Measurements from ENCODE around the gene PTPRT.

The PTPRT gene

DNA sequence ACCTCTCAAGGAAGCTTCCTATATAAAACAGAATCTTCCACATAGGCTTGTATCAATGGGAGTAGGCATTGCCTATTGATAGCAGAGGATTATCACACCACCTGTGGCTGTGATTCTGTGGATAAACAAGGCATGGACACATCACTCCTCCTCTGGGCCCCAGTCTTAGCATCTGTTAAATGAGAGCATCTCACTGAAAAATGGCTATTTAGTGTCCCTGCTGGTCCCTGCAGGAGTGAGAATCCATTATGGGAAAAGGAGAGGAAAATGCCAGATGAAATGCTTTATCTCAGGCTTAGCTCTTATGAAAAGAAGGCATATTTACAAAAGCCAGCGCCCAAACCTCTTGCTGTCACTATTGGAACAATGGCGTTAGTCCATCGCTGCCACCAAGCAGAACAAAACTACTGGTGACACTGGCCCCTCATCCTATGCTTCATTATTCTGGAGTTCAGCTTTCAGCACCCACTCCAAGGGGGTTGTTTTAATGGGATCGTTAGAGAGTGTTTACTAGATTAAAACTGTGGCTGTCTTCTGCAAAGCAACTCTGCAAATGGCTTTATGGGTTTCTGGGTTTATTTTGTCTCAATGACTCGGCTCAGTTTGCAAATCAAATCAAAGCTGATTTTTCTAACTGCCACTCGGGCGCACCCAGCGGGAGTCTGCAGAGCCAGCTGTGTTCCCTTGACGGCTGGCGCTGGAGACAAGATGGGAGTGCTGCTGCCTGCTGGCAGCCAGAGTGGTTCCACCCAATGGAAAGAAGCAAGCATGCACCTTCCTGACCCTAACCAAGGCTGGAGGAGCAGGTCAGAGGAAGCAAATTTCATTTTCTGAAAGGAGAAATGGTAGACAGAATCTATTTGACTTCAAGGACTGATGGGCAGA, 912.7 kb downstream of the PTPRT start:
- ChIA-PET POLR2A (no interaction called here), CTCF (no interaction called here)
- H3K4me3 ChIP-seq (ENCODE audit: low read depth, low read length) = no peak overlapping the region
- H3K27ac ChIP-seq (ENCODE audit: extremely low read depth, low read depth, low read length) = no peak overlapping the region
- no peaks in the 10 kb centered on the region for H3K4me1 ChIP-seq (ENCODE audit: control insufficient read depth, insufficient read depth, low read length)
- no peaks in the 10 kb centered on the region for H3K9me3 ChIP-seq (ENCODE audit: control insufficient read depth, insufficient read depth, low read depth, low read length)
- no peaks in the 10 kb centered on the region for H3K36me3 ChIP-seq (ENCODE audit: control insufficient read depth in 2 of 2, insufficient read depth in 1 of 2, low read length in 2 of 2)
- TF ChIP-seq ZBTB26 (tag by site-specific recombination; optimal IDR thresholded peaks at IDR 0.05) = no peak
- TF ChIP-seq ZNF146 (tag by site-specific recombination; IDR thresholded peaks at IDR 0.05) = no peak
- no peak for TF ChIP-seq KLF9 (tag by site-specific recombination; IDR thresholded peaks at IDR 0.05; ENCODE audit: low read depth)
- no peak for TF ChIP-seq ZNF24 (tag by site-specific recombination; IDR thresholded peaks at IDR 0.05)
- TF ChIP-seq ZNF513 (tag by site-specific recombination; IDR thresholded peaks at IDR 0.05) = no peak
- no peak for TF ChIP-seq ZNF580 (tag by site-specific recombination; IDR thresholded peaks at IDR 0.05)
- no peak for TF ChIP-seq ZNF155 (tag by site-specific recombination; IDR thresholded peaks at IDR 0.05)
- no peak for TF ChIP-seq HOXA7 (CRISPR knock-in tag; IDR thresholded peaks at IDR 0.05; ENCODE audit: borderline replicate concordance)
- no peak for TF ChIP-seq ZNF521 (tag by site-specific recombination; IDR thresholded peaks at IDR 0.05)

GRCh38 chr20:42274986-42275385, 914.7 kb downstream of the PTPRT start:
- H3K36me3 ChIP-seq (ENCODE audit: control insufficient read depth in 2 of 2, insufficient read depth in 1 of 2, low read length in 2 of 2) = no peaks in the 10 kb centered on the region
- no peaks in the 10 kb centered on the region for H3K9me3 ChIP-seq (ENCODE audit: control insufficient read depth, insufficient read depth, low read depth, low read length)
- H3K4me1 ChIP-seq (ENCODE audit: control insufficient read depth, insufficient read depth, low read length) = no peaks in the 10 kb centered on the region
- TF ChIP-seq YY1 (tag by site-specific recombination; IDR thresholded peaks at IDR 0.05) = no peak
- no peak for TF ChIP-seq ZNF350 (tag by site-specific recombination; IDR thresholded peaks at IDR 0.05)
- no peak for TF ChIP-seq ZNF701 (tag by site-specific recombination; IDR thresholded peaks at IDR 0.05)
- TF ChIP-seq SETDB1 (IDR thresholded peaks at IDR 0.05; ENCODE audit: insufficient read length, low read length) = no peak
- no peak for TF ChIP-seq ZNF621 (tag by site-specific recombination; IDR thresholded peaks at IDR 0.05)
- TF ChIP-seq ZNF239 (tag by site-specific recombination; IDR thresholded peaks at IDR 0.05) = no peak
- no peak for TF ChIP-seq ZNF433 (tag by site-specific recombination; IDR thresholded peaks at IDR 0.05; ENCODE audit: low read depth)
- no peak for TF ChIP-seq ZNF76 (tag by site-specific recombination; IDR thresholded peaks at IDR 0.05; ENCODE audit: borderline replicate concordance, low read depth)
- ChIA-PET POLR2A (no interaction called here), CTCF (no interaction called here)
- H3K27ac ChIP-seq (ENCODE audit: extremely low read depth, low read depth, low read length) = no peak overlapping the region
- H3K4me3 ChIP-seq (ENCODE audit: low read depth, low read length) = no peak overlapping the region

GRCh38 chr20:42272516-42272915, 917.2 kb downstream of the PTPRT start:
- H3K27ac ChIP-seq (ENCODE audit: extremely low read depth, low read depth, low read length) = no peak overlapping the region
- TF ChIP-seq ZBTB26 (tag by site-specific recombination; optimal IDR thresholded peaks at IDR 0.05) (no peak), ZNF580 (tag by site-specific recombination; IDR thresholded peaks at IDR 0.05) (no peak), ZNF501 (tag by site-specific recombination; IDR thresholded peaks at IDR 0.05) (no peak), ZNF404 (tag by site-specific recombination; IDR thresholded peaks at IDR 0.05) (no peak), KLF9 (tag by site-specific recombination; IDR thresholded peaks at IDR 0.05; ENCODE audit: low read depth) (no peak), ZNF292 (tag by site-specific recombination; IDR thresholded peaks at IDR 0.05; ENCODE audit: borderline replicate concordance, low read depth) (no peak), SCRT1 (tag by site-specific recombination; IDR thresholded peaks at IDR 0.05; ENCODE audit: borderline replicate concordance) (no peak), ZNF843 (tag by site-specific recombination; IDR thresholded peaks at IDR 0.05) (no peak)
- TF ChIP-seq, protein P1, sequence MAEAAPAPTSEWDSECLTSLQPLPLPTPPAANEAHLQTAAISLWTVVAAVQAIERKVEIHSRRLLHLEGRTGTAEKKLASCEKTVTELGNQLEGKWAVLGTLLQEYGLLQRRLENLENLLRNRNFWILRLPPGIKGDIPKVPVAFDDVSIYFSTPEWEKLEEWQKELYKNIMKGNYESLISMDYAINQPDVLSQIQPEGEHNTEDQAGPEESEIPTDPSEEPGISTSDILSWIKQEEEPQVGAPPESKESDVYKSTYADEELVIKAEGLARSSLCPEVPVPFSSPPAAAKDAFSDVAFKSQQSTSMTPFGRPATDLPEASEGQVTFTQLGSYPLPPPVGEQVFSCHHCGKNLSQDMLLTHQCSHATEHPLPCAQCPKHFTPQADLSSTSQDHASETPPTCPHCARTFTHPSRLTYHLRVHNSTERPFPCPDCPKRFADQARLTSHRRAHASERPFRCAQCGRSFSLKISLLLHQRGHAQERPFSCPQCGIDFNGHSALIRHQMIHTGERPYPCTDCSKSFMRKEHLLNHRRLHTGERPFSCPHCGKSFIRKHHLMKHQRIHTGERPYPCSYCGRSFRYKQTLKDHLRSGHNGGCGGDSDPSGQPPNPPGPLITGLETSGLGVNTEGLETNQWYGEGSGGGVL (tag by site-specific recombination; IDR thresholded peaks at IDR 0.05) = no peak
- no peaks in the 10 kb centered on the region for H3K4me1 ChIP-seq (ENCODE audit: control insufficient read depth, insufficient read depth, low read length)
- no peaks in the 10 kb centered on the region for H3K9me3 ChIP-seq (ENCODE audit: control insufficient read depth, insufficient read depth, low read depth, low read length)
- POLR2A ChIA-PET = no interaction called here
- H3K36me3 ChIP-seq (ENCODE audit: control insufficient read depth in 2 of 2, insufficient read depth in 1 of 2, low read length in 2 of 2) = no peaks in the 10 kb centered on the region
- no peak overlapping the region for H3K4me3 ChIP-seq (ENCODE audit: low read depth, low read length)
- CTCF ChIA-PET = no interaction called here
